Activated CD4-positive, alpha-beta memory T cell treated with anti-CD3 and anti-CD28 coated beads for 36 hours (primary cell): ENCODE results near the gene ROBO4. TPM values are rescaled to one million over a fixed set of nuclear protein-coding genes. Genes with fewer than 3 reads are reported as not detected.

ENCODE experiments used
- CTCF ChIA-PET: fragments of 350-600 bp; sonication (Branson Sonifier 250); formaldehyde crosslinking; loops from one replicate; lab custom pipeline; 2021; ENCODE audit warnings: antibody characterized with exemption, inconsistent platforms; lab: Charles Lee
- POLR2A ChIA-PET: fragments of 350-600 bp; sonication (Branson Sonifier 250); formaldehyde crosslinking; loops from one replicate; lab custom pipeline; 2021; ENCODE audit warnings: antibody characterized with exemption; lab: Charles Lee
- DNase-seq: peaks from one replicate; pipeline ENCODE4 v3.0.0-alpha.2; 2020
- H3K27ac Mint-ChIP-seq: one replicate; pipeline ENCODE4 v1.8.0; 2021; ENCODE audit warnings: mixed read lengths
- H3K27me3 Mint-ChIP-seq: one replicate; pipeline ENCODE4 v1.8.0; 2021; ENCODE audit warnings: mixed read lengths
- H3K36me3 Mint-ChIP-seq: one replicate; pipeline ENCODE4 v1.8.0; 2021; ENCODE audit warnings: mixed read lengths
- H3K4me1 Mint-ChIP-seq: one replicate; pipeline ENCODE4 v1.8.0; 2021; ENCODE audit warnings: low read depth, mixed read lengths
- H3K4me3 Mint-ChIP-seq: one replicate; pipeline ENCODE4 v1.8.0; 2021; ENCODE audit warnings: mild to moderate bottlenecking, mixed read lengths
- H3K9me3 Mint-ChIP-seq: one replicate; pipeline ENCODE4 v1.8.0; 2021; ENCODE audit warnings: mixed read lengths
- intact Hi-C: fragments of 100-400 bp; cut with micrococcal nuclease; formaldehyde crosslinking; loops from one replicate; pipeline ENCODE4 v1.15.1; 2023
- total RNA-seq, 2 experiments: library from RNA; stranded (reverse); gene quantifications; one replicate each; pipeline ENCODE4 v1.2.3, GENCODE V29; 2021

ROBO4 gene
- total RNA-seq, 2 experiments from 2014 or later, result not detected

DNA sequence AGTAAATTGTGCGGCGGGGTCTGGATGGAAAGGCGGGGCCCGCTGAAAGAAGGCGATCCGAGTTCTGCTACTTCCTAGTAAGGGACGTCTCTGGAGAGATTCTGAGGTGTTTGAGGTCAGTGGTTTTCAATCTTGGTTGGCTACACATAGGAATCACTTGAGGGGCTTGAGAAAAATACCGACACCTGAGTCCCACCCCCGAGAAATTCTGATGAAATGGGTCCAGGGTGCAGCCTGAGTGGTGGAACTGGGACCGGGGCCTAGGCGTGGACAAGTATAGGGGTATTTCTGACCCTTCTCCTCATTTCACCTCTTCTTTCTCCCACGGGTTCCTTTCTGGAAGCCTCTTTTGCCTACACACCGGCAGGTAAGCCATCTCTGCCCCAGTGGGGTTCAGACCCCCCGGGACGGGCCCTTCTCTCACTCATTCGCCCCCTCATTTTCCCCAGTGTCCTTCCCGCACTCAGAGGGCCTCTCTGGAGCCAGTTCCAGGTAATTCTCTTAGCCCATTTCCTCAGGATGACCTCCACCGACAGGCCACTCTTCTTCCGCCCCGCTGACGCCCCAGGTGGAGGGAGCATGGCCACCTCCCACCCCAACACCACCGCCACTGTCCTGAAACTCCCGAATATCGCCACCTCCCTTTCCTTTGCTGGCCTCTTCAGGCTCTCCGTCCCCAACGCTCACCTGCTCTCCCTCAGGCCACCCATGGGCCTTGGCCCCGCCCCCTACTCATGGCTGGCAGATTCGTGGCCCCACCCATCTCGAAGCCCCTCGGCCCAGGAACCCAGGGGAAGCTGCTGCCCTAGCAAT is 20.6 kb downstream of the ROBO4 start:
- H3K9me3 Mint-ChIP-seq, result no peaks in the 10 kb centered on the region
- DNase-seq, result no peak
- ChIA-PET CTCF (interaction anchor here (0.6 to 1.8 kb wide), 40 partner anchors 8 to 572 kb away, joined by 3 to 30 read pairs (median 4); partner anchors contain the start of genes CCDC15, MSANTD2, NRGN and ROBO3), POLR2A (interaction anchor here (0.7 to 1.3 kb wide), 4 partner anchors 77 to 204 kb away, joined by 3 to 7 read pairs (median 5); partner anchors contain the start of genes CCDC15, MSANTD2, SIAE and SPA17)
- H3K4me1 Mint-ChIP-seq, result peaks cover 13% of the 10 kb centered on the region
- peak overlapping the region; percentile 77 for H3K4me3 Mint-ChIP-seq
- H3K36me3 Mint-ChIP-seq, result no peaks in the 10 kb centered on the region
- H3K27me3 Mint-ChIP-seq, result peaks cover 12% of the 10 kb centered on the region
- intact Hi-C loops, result loop anchor here (1.0 to 10.0 kb wide), 7 partner anchors 38 to 268 kb away; partner anchors contain the start of genes CCDC15, MSANTD2 and TMEM218
- H3K27ac Mint-ChIP-seq, result no peak overlapping the region

DNA sequence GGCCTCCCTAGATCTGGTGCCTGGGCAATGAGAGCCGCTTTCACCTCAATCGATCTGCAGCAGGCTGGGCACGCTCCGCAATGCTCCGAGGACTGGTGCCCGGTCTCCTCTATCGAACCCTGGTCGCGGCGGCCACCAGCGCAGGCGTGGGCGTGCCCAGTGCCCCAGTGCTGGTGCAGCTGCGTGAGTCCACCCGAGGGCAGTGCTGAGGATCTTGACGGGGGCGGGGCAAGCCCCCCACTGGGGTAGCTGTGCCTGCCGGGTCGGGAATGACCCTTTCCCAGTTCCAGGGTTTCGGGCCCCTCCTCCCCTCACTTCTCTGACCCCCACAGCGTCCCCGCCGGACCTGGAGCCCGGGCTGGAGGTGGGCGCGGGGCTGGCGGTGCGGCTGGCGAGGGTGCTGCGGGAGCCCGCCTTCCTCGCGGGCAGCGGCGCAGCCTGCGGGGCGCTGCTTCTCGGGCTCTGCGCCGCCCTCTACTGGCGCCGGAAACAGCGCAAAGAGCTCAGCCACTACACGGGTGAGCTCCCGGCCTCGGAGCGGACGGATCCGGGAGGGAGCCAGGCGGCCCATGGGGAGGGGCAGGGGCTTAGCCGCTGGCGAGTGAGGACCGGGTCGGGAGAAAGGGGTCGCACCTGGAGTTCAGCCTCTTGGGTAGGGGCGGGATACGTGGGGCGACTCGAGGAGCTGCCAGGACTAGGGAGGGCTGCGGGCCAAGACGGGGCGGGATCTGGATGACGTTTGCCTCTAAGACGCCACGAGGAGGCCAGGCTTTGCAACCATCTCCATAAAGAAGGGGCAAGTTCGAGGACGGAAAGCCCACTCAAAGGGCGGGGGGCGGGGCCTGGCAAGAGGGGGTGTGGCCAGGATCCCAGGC is 21.5 kb downstream of the ROBO4 start:
- POLR2A ChIA-PET, result interaction anchor here (0.7 to 1.3 kb wide), 4 partner anchors 76 to 203 kb away, joined by 3 to 7 read pairs (median 5); partner anchors contain the start of genes CCDC15, MSANTD2, SIAE and SPA17
- Mint-ChIP-seq H3K27ac (peak overlapping the region; percentile 61), H3K4me1 (peaks cover 13% of the 10 kb centered on the region), H3K36me3 (no peaks in the 10 kb centered on the region), H3K27me3 (peaks cover 15% of the 10 kb centered on the region), H3K9me3 (no peaks in the 10 kb centered on the region), H3K4me3 (peak overlapping the region; percentile 77)
- intact Hi-C loops, result loop anchor here (1.0 to 10.0 kb wide), 7 partner anchors 37 to 269 kb away; partner anchors contain the start of genes CCDC15, MSANTD2 and TMEM218
- CTCF ChIA-PET, result interaction anchor here (0.6 to 1.8 kb wide), 41 partner anchors 9 to 573 kb away, joined by 3 to 30 read pairs (median 4); partner anchors contain the start of genes CCDC15, MSANTD2, NRGN and ROBO3
- DNase-seq, result peak; percentile 85

DNA sequence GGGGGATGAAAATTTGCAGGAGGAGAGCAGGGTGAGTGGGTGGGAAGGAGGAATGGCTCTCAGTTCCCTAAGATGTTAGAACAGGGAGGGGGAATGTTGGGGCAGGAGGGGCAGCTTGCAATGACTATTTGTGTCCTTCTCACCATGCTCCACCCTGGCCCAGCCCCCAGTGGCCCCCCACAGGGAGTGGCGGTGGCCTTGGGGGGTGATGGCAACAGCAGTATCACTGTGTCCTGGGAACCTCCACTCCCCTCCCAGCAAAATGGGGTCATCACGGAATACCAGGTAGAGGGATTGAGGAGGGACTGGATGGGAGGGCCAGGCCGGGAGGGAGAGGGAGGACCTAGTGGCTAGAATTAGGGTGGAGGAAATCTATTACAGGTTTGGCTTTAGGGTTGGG is 22.3 kb downstream of the ROBO4 start:
- DNase-seq, result no peak
- Mint-ChIP-seq H3K36me3 (no peaks in the 10 kb centered on the region), H3K9me3 (no peaks in the 10 kb centered on the region), H3K27me3 (peaks cover 18% of the 10 kb centered on the region), H3K4me3 (peak overlapping the region; percentile 7), H3K4me1 (peaks cover 13% of the 10 kb centered on the region), H3K27ac (no peak overlapping the region)
- ChIA-PET CTCF (interaction anchor here (1.0 to 1.8 kb wide), 8 partner anchors 11 to 267 kb away, joined by 3 to 21 read pairs (median 6); partner anchors contain the start of gene CCDC15), POLR2A (interaction anchor here (1.3 kb wide), 1 partner anchor 202 kb away, joined by 7 read pairs; the partner anchor contains the start of genes SIAE and SPA17)
- intact Hi-C loops, result loop anchor here (5.0 to 10.0 kb wide), 2 partner anchors 118 to 269 kb away; no protein-coding TSS in a partner anchor

DNA sequence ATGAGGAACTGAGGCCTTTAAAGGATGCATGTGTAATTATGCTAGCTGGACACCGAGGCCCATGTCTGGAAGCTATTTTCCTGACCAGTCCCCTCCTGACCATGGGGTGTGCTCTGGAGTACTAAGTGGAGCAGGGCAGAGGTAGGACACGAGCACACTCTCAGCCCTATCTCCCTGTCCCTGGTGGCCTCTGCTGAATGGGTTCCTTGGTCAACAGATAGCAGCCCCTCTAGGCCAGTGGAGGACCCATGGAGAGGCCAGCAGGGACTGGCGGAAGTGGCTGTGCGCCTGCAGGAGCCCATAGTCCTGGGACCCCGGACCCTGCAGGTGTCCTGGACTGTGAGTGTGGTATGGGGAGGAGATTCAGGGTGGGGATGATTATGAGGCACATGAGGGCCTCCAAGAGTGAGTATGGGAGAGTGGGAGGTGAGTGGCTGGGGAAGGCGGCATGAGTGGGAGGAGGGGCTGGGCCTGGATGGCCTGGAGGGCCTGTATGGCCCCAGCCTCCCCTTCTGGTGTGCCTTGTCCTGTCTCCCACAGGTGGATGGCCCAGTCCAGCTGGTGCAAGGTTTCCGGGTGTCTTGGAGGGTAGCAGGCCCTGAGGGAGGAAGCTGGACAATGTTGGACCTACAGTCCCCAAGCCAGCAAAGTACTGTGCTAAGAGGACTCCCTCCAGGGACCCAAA is 23.0 kb downstream of the ROBO4 start:
- CTCF ChIA-PET, result interaction anchor here (0.7 to 1.8 kb wide), 4 partner anchors 9 to 206 kb away, joined by 3 to 21 read pairs (median 3); partner anchors contain the start of genes CCDC15 and ROBO3
- H3K27ac Mint-ChIP-seq, result no peak overlapping the region
- no peak for DNase-seq
- H3K4me3 Mint-ChIP-seq, result no peak overlapping the region
- H3K4me1 Mint-ChIP-seq, result peaks cover 13% of the 10 kb centered on the region
- no peaks in the 10 kb centered on the region for H3K36me3 Mint-ChIP-seq
- intact Hi-C loops, result loop anchor here (5.0 to 10.0 kb wide), 2 partner anchors 117 to 270 kb away; no protein-coding TSS in a partner anchor
- H3K9me3 Mint-ChIP-seq, result no peaks in the 10 kb centered on the region
- H3K27me3 Mint-ChIP-seq, result peaks cover 24% of the 10 kb centered on the region
- POLR2A ChIA-PET, result no interaction called here

DNA sequence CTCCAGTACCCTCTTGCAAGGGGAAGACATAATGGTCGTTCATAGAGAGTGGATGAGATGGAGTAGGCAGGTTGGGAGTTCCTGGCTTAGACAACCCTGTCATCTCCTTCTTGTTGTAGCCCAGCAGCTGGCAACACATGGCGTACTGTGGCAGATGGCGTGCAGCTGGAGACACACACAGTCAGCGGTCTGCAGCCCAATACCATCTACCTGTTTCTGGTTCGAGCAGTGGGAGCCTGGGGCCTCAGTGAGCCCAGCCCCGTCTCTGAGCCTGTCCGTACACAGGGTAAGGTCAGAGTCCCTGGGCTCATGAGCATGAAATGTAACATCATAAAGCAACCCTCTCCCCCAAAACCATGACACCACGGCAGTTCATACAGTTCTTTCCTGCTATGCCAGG is 23.7 kb downstream of the ROBO4 start:
- ChIA-PET CTCF (interaction anchor here (0.8 to 0.9 kb wide), 2 partner anchors 9 to 205 kb away, joined by 3 read pairs; partner anchors contain the start of gene ROBO3), POLR2A (no interaction called here)
- Mint-ChIP-seq H3K4me3 (no peak overlapping the region), H3K4me1 (peaks cover 15% of the 10 kb centered on the region), H3K9me3 (no peaks in the 10 kb centered on the region), H3K27ac (no peak overlapping the region), H3K36me3 (no peaks in the 10 kb centered on the region), H3K27me3 (peaks cover 31% of the 10 kb centered on the region)
- no peak for DNase-seq
- intact Hi-C loops, result loop anchor here (10.0 kb wide), 1 partner anchor 271 kb away; no protein-coding TSS in a partner anchor

DNA sequence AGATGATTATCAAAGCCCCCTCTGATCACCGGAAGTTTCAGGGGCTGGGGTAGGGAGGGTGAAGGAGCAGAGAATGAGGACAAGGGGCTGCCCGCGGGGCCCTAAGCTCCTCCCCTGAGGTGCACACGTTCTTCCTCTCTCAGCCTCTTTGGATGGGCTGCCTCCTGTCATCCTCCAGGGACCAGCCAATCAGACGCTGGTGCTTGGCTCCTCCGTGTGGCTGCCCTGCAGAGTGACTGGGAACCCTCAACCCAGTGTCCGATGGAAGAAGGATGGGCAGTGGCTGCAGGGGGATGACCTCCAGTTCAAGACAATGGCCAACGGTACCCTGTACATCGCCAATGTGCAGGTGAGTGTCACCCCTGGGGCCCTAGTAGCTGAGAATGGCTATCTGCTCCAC is 24.9 kb downstream of the ROBO4 start:
- no peak overlapping the region for H3K27ac Mint-ChIP-seq
- ChIA-PET CTCF (no interaction called here), POLR2A (no interaction called here)
- no peak overlapping the region for H3K4me3 Mint-ChIP-seq
- DNase-seq, result no peak
- H3K9me3 Mint-ChIP-seq, result no peaks in the 10 kb centered on the region
- no peaks in the 10 kb centered on the region for H3K36me3 Mint-ChIP-seq
- peaks cover 43% of the 10 kb centered on the region for H3K27me3 Mint-ChIP-seq
- H3K4me1 Mint-ChIP-seq, result peaks cover 24% of the 10 kb centered on the region
- intact Hi-C loops, result loop anchor here (10.0 kb wide), 1 partner anchor 272 kb away; no protein-coding TSS in a partner anchor

DNA sequence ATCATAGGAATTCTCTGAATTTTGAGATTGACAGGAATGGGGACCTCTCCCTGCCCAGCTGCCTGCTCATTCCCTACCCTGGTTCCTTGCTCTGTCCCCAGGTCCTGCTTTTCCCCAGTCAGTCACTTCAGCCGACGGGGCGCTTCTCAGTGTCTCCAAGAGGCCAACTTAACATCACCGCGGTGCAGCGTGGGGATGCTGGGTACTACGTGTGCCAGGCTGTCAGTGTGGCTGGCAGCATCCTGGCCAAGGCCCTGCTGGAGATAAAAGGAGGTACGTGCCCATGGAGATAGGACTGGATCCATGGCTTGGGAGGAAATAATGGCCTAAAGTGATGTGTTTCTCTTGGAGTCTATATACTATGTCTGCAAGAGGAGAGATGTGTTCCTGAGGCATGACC is 25.4 kb downstream of the ROBO4 start:
- POLR2A ChIA-PET, result no interaction called here
- Mint-ChIP-seq H3K27me3 (peaks cover 47% of the 10 kb centered on the region), H3K4me3 (no peak overlapping the region), H3K27ac (no peak overlapping the region), H3K36me3 (no peaks in the 10 kb centered on the region), H3K4me1 (peaks cover 24% of the 10 kb centered on the region), H3K9me3 (no peaks in the 10 kb centered on the region)
- intact Hi-C loops, result loop anchor here (10.0 kb wide), 1 partner anchor 273 kb away; no protein-coding TSS in a partner anchor
- CTCF ChIA-PET, result interaction anchor here (0.9 kb wide), 1 partner anchor 203 kb away, joined by 3 read pairs; no protein-coding TSS in a partner anchor
- DNase-seq, result no peak

DNA sequence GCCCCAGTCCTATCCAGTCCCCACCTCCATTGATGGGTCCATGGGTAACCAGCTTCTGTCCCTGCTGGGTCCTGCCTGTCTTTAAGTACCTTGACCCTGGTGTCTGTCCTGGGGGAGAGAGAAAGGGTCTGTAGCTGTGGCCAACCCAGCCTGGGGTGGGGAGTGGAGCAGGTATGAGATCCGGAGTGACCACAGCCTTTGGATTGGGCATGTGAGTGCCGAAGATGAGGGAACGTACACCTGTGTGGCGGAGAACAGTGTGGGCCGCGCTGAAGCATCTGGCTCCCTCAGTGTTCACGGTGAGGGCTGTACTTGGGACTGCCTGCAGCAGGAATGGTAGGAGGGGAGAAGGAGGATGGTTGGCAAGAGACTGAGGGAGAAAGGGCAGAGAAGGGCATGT is 27.2 kb downstream of the ROBO4 start:
- Mint-ChIP-seq H3K4me3 (no peak overlapping the region), H3K27me3 (peaks cover 60% of the 10 kb centered on the region), H3K4me1 (peaks cover 27% of the 10 kb centered on the region), H3K9me3 (no peaks in the 10 kb centered on the region), H3K27ac (no peak overlapping the region), H3K36me3 (no peaks in the 10 kb centered on the region)
- ChIA-PET POLR2A (no interaction called here), CTCF (no interaction called here)
- DNase-seq, result no peak
- intact Hi-C loops, result loop anchor here (10.0 kb wide), 1 partner anchor 274 kb away; no protein-coding TSS in a partner anchor

DNA sequence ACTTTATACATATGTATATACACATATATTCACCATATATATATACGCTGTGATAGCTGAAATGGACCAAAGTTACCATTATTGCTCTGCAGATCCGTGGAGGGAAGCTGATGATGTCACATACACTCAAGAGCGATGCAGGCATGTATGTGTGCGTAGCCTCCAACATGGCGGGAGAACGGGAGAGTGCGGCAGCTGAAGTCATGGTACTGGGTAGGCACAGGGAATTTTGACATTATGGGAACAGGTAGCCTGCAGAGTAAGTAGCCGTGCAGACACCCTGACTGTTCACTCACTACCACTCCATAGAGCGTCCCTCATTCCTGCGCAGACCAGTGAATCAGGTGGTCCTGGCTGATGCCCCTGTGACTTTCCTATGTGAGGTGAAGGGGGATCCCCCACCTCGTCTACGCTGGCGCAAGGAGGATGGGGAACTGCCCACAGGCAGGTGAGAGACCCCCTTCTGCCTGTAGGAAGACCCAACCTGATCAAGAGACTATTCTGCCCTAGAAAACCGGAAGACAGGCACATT is 27.7 kb downstream of the ROBO4 start:
- Mint-ChIP-seq H3K9me3 (no peaks in the 10 kb centered on the region), H3K27me3 (peaks cover 62% of the 10 kb centered on the region), H3K27ac (no peak overlapping the region), H3K4me3 (no peak overlapping the region), H3K36me3 (no peaks in the 10 kb centered on the region), H3K4me1 (peaks cover 27% of the 10 kb centered on the region)
- no peak for DNase-seq
- CTCF ChIA-PET, result interaction anchor here (0.9 kb wide), 1 partner anchor 33 kb away, joined by 4 read pairs; no protein-coding TSS in a partner anchor
- intact Hi-C loops, result loop anchor here (5.0 to 10.0 kb wide), 4 partner anchors 108 to 455 kb away; partner anchors contain the start of gene ESAM
- POLR2A ChIA-PET, result no interaction called here

DNA sequence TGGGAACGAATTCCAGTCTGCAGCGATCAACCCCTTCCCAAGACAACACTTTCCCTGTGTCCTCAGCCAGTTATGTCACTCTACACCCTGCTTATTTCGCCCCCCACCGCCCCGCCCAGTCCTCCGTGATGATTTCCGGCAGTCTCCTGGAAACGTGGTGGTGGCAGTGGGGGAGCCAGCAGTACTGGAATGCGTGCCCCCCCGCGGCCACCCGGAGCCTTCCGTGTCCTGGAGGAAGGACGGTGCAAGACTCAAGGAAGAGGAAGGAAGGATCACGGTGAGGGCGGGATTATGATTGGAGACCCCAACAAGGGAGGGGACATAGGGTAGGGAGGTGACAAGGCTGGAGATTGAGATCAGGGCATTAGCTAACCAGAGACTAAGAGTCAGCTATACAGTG is 28.3 kb downstream of the ROBO4 start:
- DNase-seq, result no peak
- POLR2A ChIA-PET, result no interaction called here
- H3K36me3 Mint-ChIP-seq, result no peaks in the 10 kb centered on the region
- H3K9me3 Mint-ChIP-seq, result no peaks in the 10 kb centered on the region
- intact Hi-C loops, result loop anchor here (5.0 to 10.0 kb wide), 3 partner anchors 107 to 455 kb away; partner anchors contain the start of gene ESAM
- H3K27me3 Mint-ChIP-seq, result peaks cover 65% of the 10 kb centered on the region
- no peak overlapping the region for H3K4me3 Mint-ChIP-seq
- H3K27ac Mint-ChIP-seq, result no peak overlapping the region
- peaks cover 30% of the 10 kb centered on the region for H3K4me1 Mint-ChIP-seq
- CTCF ChIA-PET, result interaction anchor here (0.9 kb wide), 1 partner anchor 32 kb away, joined by 4 read pairs; no protein-coding TSS in a partner anchor
